HL-60 (cell line): Measurements from ENCODE around the gene KIAA0232.

Source experiments
- CTCF ChIP-seq: IDR thresholded peaks from one replicate; pipeline ENCODE4 v1.5.1; 2011; ENCODE audit warnings: low read length, control low read depth, inconsistent platforms; ENCODE audit not compliant: insufficient read depth
- SPI1 ChIP-seq: IDR thresholded peaks from 2 replicates; pipeline ENCODE4 v1.6.1; 2012; ENCODE audit warnings: low read depth, mild to moderate bottlenecking, borderline replicate concordance

- TF ChIP-seq CTCF (no peak), SPI1 (no peak; the same call in 1 of the 2 replicates)
Observed at GRCh38 chr4:6916587-6917460, 134.3 kb downstream of the KIAA0232 start.
